ENCODE data around the gene PLXNA4. TPM values are rescaled to one million over a fixed set of nuclear protein-coding genes. Genes with fewer than 3 reads are reported as not detected.

Gene PLXNA4
- total RNA-seq, 1 donor from 2014 or later = 133 TPM

GRCh38 chr7:132537456-132538145 is 38.7 kb downstream of the PLXNA4 start:
- DNase-seq (ENCODE audit: low spot score) = no peak

- no peak for DNase-seq (ENCODE audit: low spot score)
Measured at GRCh38 chr7:132536654-132537395, 39.4 kb downstream of the PLXNA4 start.

- DNase-seq (ENCODE audit: low spot score) = no peak
Measured at GRCh38 chr7:132533916-132534315, 42.4 kb downstream of the PLXNA4 start.

DNA sequence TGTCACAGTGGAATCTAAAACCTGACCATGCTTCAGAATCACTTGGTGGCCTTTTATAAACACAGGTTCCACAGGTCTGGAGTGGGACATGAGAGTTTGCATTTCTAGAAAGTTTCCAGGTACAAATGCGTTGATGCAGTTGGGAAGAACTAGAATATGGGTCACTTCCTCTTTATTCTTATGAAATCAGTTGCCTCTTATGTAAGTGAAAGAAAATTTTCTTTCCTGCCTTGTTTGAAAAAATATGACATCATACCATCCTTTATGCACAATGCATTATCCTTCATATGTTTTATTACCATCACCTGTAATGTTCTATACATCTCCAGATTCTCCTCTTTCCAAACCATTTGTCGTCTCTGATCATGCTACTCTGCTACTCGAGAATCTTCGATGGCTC is 44.0 kb downstream of the PLXNA4 start:
- no peak for DNase-seq (ENCODE audit: low spot score)

- DNase-seq (ENCODE audit: low spot score) = no peak
Measured at GRCh38 chr7:132531562-132531961, 44.7 kb downstream of the PLXNA4 start.

GRCh38 chr7:132528695-132529094 is 47.6 kb downstream of the PLXNA4 start:
- no peak for DNase-seq (ENCODE audit: low spot score)

- no peak for DNase-seq (ENCODE audit: low spot score)
Measured at GRCh38 chr7:132527467-132528410, 48.5 kb downstream of the PLXNA4 start.

GRCh38 chr7:132526111-132526740 is 50.0 kb downstream of the PLXNA4 start:
- DNase-seq (ENCODE audit: low spot score) = no peak

GRCh38 chr7:132521423-132521822 is 54.8 kb downstream of the PLXNA4 start:
- DNase-seq (ENCODE audit: low spot score) = no peak

- DNase-seq (ENCODE audit: low spot score) = no peak
Measured at GRCh38 chr7:132520591-132521280, 55.5 kb downstream of the PLXNA4 start.

DNA sequence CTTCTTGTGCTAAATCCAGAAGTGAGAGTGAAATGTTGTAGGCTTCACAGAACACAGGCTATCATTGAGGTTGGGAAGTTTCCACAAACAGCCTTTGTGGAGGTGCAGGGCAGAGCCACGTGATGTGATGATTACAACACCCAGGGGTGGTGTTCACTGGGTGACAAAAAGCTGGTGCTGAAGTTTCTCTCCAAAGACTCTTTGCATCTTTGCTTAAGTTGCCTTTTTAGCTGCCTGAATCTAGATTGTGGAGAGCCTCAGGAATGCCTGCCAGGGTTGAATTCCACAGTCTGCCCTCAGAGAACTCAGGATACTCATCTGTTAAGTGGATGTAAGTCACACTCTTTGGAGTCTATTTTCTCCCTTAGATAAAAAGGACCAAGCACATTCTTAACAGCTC is 56.3 kb downstream of the PLXNA4 start:
- DNase-seq (ENCODE audit: low spot score) = no peak

DNA sequence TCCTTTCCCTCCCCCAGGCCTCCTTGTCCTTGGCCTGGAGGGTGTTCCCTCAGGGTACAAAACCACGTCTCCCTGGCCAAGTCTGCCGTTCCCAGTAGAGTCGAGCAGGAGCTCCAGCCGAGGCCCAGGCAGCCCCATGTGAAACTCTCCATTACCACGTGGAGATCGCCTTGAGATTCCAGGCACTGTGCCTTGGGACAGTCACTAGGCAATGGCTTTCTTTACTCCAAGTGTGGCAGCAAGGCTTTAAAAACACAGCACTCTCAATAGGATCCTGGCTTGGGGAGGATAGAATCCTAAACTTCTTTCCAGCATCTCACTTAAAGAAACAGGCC is 57.5 kb downstream of the PLXNA4 start:
- no peak for DNase-seq (ENCODE audit: low spot score)

- DNase-seq (ENCODE audit: low spot score) = no peak
Measured at GRCh38 chr7:132518102-132518838, 58.0 kb downstream of the PLXNA4 start.

- no peak for DNase-seq (ENCODE audit: low spot score)
Measured at GRCh38 chr7:132516042-132516840, 60.0 kb downstream of the PLXNA4 start.

GRCh38 chr7:132515181-132515580 is 61.1 kb downstream of the PLXNA4 start:
- no peak for DNase-seq (ENCODE audit: low spot score)

DNA sequence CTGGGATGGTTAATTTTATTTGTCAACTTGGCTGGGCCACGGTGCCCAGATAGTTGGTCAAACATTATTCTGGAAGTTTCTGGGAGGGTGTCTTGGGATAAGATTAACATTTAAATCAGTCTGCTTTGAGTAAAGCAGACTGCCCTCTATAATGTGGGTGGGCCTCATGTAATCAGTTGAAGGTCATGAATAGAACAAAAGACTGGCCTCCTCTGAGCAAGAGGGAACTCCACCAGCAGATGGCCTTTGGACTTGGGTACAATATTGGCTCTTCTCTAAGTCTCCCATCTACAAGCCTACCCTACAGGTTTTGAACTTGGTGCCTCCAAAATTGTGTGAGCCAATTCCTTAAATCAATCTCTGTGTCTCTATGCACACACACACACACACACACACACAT is 61.8 kb downstream of the PLXNA4 start:
- no peak for DNase-seq (ENCODE audit: low spot score)

GRCh38 chr7:132511921-132512320 is 64.3 kb downstream of the PLXNA4 start:
- DNase-seq (ENCODE audit: low spot score) = no peak

- DNase-seq (ENCODE audit: low spot score) = no peak
Measured at GRCh38 chr7:132511387-132511786, 64.9 kb downstream of the PLXNA4 start.

DNA sequence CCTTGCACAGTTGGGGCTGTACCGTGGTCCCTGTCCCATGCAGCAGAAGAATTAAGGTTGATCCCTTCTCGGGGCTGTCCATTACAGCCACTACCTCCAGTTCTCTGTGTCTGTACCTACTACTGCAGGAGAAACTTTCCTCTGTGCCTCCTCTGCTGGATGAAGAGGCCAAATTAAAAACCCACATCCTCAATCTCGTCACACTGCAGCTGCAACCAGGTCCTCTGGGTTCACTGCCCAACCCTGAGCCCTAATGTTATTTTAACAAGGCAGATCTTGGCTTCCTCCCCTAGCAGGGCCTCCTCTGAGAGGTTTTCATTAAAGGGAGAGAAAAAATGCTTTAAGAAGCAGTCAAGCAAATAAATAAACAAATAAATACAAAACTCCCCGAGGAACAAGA is 66.6 kb downstream of the PLXNA4 start:
- no peak for DNase-seq (ENCODE audit: low spot score)
